ENCODE data around the gene PANK4. TPM values are rescaled to one million over a fixed set of nuclear protein-coding genes. Genes with fewer than 3 reads are reported as not detected.

The PANK4 gene
- total RNA-seq, 1 experiment from 2014 or later = 20.5 TPM

DNA sequence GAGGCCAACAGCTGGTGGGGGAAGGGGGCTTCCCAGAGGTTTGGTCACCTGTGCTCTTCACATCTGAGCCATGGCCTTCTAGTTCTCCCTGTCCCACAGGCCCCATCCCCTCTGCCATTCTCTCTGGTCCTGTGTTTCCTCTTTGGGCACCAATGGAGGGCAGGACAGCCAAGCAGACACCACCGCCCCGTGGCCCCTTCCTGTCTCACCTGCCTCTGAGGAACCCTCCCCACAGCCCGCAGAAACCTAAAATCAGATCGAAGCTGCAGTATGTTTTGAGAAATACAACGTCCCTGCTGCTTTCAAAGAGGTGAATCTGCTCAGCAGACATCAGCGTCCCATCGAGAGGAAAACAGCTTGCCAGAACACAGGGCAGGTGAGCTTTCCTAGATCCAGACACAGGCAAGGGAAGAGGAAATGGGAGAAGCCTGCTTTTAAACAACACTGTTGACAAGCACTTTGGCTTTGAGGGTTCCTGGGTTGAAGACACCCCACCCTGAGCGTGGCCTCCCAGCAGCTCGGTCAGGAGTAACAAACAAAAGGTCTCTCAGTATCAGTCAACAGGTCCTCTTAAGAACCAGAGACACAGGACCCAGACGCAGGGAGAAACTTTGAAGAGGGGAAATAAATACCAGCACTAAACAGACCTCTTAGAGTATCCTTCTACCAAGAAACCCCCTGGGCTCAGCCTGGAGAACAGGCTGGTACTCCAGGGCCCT lies 2.3 kb downstream of the PANK4 start:
- ChIA-PET POLR2A (ENCODE audit: unreplicated experiment) (no interaction called here), CTCF (no interaction called here)
- Histone ChIP-seq H4K20me1 (ENCODE audit: insufficient read depth) (peaks cover 31% of the 10 kb centered on the region), H3K36me3 (ENCODE audit: low read depth) (no peaks in the 10 kb centered on the region), H3F3A (ENCODE audit: insufficient read depth, low read depth) (peaks cover 6% of the 10 kb centered on the region; the same call in 1 of the 2 replicates), H3K4me1 (replicated peaks; ENCODE audit: insufficient read depth) (peaks cover 18% of the 10 kb centered on the region), H3K27me3 (ENCODE audit: insufficient read depth, low read depth) (peaks cover 7% of the 10 kb centered on the region; the same call in 1 of the 2 replicates), H3K9me3 (ENCODE audit: insufficient read depth, low read depth) (no peaks in the 10 kb centered on the region), H3K4me2 (peak overlapping the region; percentile 77; the same call in 1 of the 2 replicates), H3K27ac (no peak overlapping the region), H3K79me2 (ENCODE audit: low read depth) (peaks cover 38% of the 10 kb centered on the region), H2AFZ (no peak overlapping the region), H3K9me2 (ENCODE audit: insufficient read depth) (no peaks in the 10 kb centered on the region), H3K4me3 (no peak overlapping the region)
- intact Hi-C loops (cut with micrococcal nuclease; ENCODE audit: unreplicated experiment) = no loop called here
- BruUV-seq (replicated peaks) = no TSS peak
- no peak for DNase-seq
- no peak for TF ChIP-seq EZH2 (IDR thresholded peaks at IDR 0.05; ENCODE audit: low read depth)
- TF ChIP-seq CTCF (conservative IDR thresholded peaks at IDR 0.05) = no peak

- H4K20me1 ChIP-seq (ENCODE audit: insufficient read depth) = peaks cover 31% of the 10 kb centered on the region
- H3K4me3 ChIP-seq = no peak overlapping the region
- H3K36me3 ChIP-seq (ENCODE audit: low read depth) = no peaks in the 10 kb centered on the region
- no peak overlapping the region for H3K27ac ChIP-seq
- ChIA-PET CTCF (no interaction called here), POLR2A (ENCODE audit: unreplicated experiment) (no interaction called here)
- peaks cover 18% of the 10 kb centered on the region for H3K4me1 ChIP-seq (replicated peaks; ENCODE audit: insufficient read depth)
- DNase-seq = no peak
- peaks cover 6% of the 10 kb centered on the region; the same call in 1 of the 2 replicates for H3F3A ChIP-seq (ENCODE audit: insufficient read depth, low read depth)
- intact Hi-C loops (cut with micrococcal nuclease; ENCODE audit: unreplicated experiment) = no loop called here
- no peaks in the 10 kb centered on the region for H3K9me3 ChIP-seq (ENCODE audit: insufficient read depth, low read depth)
- no peak overlapping the region for H3K4me2 ChIP-seq
- TF ChIP-seq CTCF (conservative IDR thresholded peaks at IDR 0.05) (no peak), EZH2 (IDR thresholded peaks at IDR 0.05; ENCODE audit: low read depth) (no peak)
- BruUV-seq (replicated peaks) = no TSS peak
- no peaks in the 10 kb centered on the region for H3K27me3 ChIP-seq (ENCODE audit: insufficient read depth, low read depth)
- H3K79me2 ChIP-seq (ENCODE audit: low read depth) = peaks cover 38% of the 10 kb centered on the region
- H2AFZ ChIP-seq = no peak overlapping the region
- no peaks in the 10 kb centered on the region for H3K9me2 ChIP-seq (ENCODE audit: insufficient read depth)
These were observed 3.1 kb downstream of the PANK4 start for GRCh38 chr1:2523191-2523890.

DNA sequence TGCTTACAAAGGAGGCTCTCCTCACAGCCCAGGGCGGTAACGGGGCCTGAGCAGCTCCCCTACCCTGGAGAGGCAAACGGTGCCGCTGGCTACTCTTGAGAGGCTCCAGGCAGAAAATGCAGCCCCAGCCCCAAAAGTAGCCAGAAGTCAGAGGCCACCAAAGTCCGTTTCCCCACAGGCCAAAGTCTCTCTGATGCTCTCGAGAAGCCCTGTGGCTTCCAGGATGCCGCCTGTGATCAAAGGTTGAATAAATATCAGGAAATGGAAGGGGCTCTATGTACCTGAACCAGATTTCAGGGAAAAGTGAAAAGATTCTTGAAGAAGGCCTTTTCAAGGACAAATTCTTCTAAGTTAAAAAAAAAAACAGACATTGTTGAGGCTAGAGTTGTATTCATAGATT lies 4.2 kb downstream of the PANK4 start:
- TF ChIP-seq CTCF (conservative IDR thresholded peaks at IDR 0.05) (no peak), EZH2 (IDR thresholded peaks at IDR 0.05; ENCODE audit: low read depth) (no peak)

More for the DNA sequence above, 4.2 kb downstream of the PANK4 start:
- no TSS peak for BruUV-seq (replicated peaks)
- Histone ChIP-seq H3K79me2 (ENCODE audit: low read depth) (peaks cover 38% of the 10 kb centered on the region), H3K9me3 (ENCODE audit: insufficient read depth, low read depth) (no peaks in the 10 kb centered on the region), H3F3A (ENCODE audit: insufficient read depth, low read depth) (peaks cover 3% of the 10 kb centered on the region; the same call in 1 of the 2 replicates), H3K9me2 (ENCODE audit: insufficient read depth) (no peaks in the 10 kb centered on the region), H3K27me3 (ENCODE audit: insufficient read depth, low read depth) (no peaks in the 10 kb centered on the region), H3K27ac (no peak overlapping the region), H3K4me3 (no peak overlapping the region), H4K20me1 (ENCODE audit: insufficient read depth) (peaks cover 31% of the 10 kb centered on the region), H3K4me1 (replicated peaks; ENCODE audit: insufficient read depth) (peaks cover 17% of the 10 kb centered on the region), H3K36me3 (ENCODE audit: low read depth) (no peaks in the 10 kb centered on the region), H2AFZ (no peak overlapping the region), H3K4me2 (no peak overlapping the region)
- DNase-seq = no peak
- ChIA-PET POLR2A (ENCODE audit: unreplicated experiment) (no interaction called here), CTCF (no interaction called here)
- intact Hi-C loops (cut with micrococcal nuclease; ENCODE audit: unreplicated experiment) = no loop called here
